ENCODE measurements around the gene MALRD1.
A peak's percentile ranks its signal among the peaks of the same experiment; 100 is the strongest.

Gene MALRD1

DNA sequence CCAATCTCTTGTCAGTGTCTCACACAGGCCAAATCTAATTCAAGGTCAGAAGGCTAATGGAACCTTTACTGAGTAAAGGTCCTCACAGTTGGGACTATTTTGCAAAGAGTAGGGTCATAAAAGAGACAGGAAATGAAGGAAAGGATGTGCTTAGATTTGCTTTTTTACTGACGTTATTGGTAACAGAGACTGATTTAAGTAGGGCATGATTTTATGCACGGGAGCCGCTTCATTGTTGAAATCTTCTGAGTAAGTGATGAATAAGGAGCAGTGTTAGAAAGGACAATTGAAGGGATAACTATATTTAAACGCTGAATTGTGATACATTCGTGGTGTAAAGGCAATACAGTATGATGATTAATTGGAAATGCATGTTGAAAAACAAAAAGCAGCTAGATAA lies 261.5 kb downstream of the MALRD1 start:
- no peaks in the 10 kb centered on the region for H3K27me3 Mint-ChIP-seq
- no peak overlapping the region for H3K4me3 Mint-ChIP-seq
- no peak for DNase-seq
- no peaks in the 10 kb centered on the region for H3K9me3 Mint-ChIP-seq
- no peaks in the 10 kb centered on the region for H3K4me1 Mint-ChIP-seq
- ATAC-seq (replicated peaks) = no peak
- no peaks in the 10 kb centered on the region for H3K36me3 Mint-ChIP-seq
- no peak overlapping the region for H3K27ac Mint-ChIP-seq

DNA sequence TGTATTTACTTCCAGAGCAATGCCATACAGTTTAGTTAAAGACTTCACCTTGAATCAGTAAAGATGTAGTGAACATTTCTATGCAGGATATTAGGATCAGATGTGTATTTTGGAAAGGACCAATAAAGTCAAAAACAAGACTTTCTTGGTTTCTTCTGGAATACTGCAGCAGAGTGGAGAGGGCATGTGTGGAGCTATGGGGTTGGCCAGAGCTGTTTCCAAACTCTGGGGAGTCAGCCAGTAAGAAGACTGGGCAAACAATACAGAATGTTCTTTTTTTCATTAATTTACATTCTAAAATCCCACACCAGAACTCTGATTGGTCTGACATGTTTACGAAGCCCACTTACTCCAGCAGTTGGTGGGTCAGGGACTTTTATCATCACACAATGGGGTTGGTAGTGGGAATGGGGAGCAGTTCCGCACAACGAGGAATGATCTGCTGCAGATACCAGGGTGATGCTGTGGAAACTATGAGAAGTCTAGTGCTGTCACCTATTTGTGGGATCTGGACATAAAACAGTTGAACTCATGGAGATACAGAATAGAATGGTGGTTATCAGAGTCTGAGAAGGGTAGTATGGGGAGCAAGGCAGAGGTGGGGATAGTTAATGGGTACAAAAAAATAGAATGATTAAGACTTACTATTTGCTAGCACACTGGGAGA lies 267.7 kb downstream of the MALRD1 start:
- Mint-ChIP-seq H3K4me3 (no peak overlapping the region), H3K27me3 (no peaks in the 10 kb centered on the region), H3K9me3 (no peaks in the 10 kb centered on the region), H3K36me3 (no peaks in the 10 kb centered on the region), H3K27ac (no peak overlapping the region), H3K4me1 (no peaks in the 10 kb centered on the region)
- ATAC-seq (replicated peaks) (no peak), DNase-seq (no peak)

DNA sequence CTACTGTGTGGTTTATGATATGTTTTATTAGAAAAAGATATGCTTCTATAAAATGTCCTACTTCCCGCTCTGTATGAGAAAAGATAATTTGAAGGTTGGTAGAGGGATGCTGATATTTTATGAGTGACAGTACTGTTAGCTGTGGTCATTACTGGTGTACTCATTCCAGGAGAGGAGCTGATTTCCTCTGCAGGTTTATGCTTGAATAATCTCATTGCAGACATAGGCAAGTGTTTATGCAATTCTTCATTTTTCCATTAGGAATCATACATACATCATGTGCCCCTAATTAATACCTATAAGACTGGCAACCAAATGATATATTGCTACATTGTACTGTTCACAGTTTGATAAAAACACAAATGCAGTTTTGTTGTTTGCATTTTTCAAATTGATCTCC lies 269.4 kb downstream of the MALRD1 start:
- ATAC-seq (replicated peaks) = no peak
- Mint-ChIP-seq H3K27ac (no peak overlapping the region), H3K9me3 (no peaks in the 10 kb centered on the region), H3K27me3 (no peaks in the 10 kb centered on the region), H3K4me1 (no peaks in the 10 kb centered on the region), H3K4me3 (no peak overlapping the region), H3K36me3 (no peaks in the 10 kb centered on the region)
- DNase-seq = no peak

DNA sequence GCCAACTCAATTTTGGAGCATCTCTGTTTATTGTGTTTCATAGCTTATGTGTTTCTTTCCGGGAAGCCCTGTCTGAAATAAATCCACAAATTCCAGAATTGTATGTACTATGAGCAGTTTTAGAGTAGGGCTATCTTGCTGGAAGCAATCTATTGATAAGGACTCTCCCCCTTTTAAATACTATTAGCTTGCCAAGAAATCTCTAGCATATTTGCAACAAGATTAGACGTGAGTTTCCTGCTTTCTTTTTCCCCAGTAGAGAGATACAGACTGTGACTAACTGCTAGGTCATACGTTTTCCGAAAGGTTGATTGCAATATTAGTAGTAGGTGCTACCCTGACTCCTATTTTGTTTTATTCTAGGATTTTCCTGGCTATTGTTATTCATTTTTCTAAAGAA lies 277.0 kb downstream of the MALRD1 start:
- Mint-ChIP-seq H3K27me3 (no peaks in the 10 kb centered on the region), H3K4me1 (no peaks in the 10 kb centered on the region), H3K36me3 (no peaks in the 10 kb centered on the region), H3K4me3 (no peak overlapping the region), H3K9me3 (no peaks in the 10 kb centered on the region), H3K27ac (no peak overlapping the region)
- no peak for DNase-seq
- no peak for ATAC-seq (replicated peaks)

DNA sequence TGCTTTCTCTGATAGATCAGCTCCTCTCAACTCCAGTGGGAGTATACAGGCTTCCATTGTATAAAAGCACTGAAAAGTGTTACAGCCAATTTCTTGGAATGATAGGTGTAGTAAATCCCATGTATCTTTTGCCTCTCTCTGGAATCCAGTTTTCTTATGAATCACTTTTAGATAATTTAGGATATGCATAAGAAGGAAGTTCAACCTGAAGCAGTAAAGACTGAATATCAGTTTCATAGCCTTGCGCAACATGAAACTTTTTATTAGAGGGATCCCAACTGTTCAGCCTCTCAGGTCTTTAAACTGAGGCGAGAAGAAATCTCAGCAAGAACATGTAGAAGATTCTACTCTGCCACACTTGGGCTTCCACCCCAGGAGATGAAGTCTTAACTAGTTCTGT lies 280.0 kb downstream of the MALRD1 start:
- H3K4me3 Mint-ChIP-seq = no peak overlapping the region
- no peaks in the 10 kb centered on the region for H3K4me1 Mint-ChIP-seq
- H3K9me3 Mint-ChIP-seq = no peaks in the 10 kb centered on the region
- H3K27ac Mint-ChIP-seq = no peak overlapping the region
- H3K36me3 Mint-ChIP-seq = no peaks in the 10 kb centered on the region
- no peak for ATAC-seq (replicated peaks)
- no peak for DNase-seq
- H3K27me3 Mint-ChIP-seq = no peaks in the 10 kb centered on the region

GRCh38 chr10:19329475-19329874 lies 280.9 kb downstream of the MALRD1 start:
- no peaks in the 10 kb centered on the region for H3K36me3 Mint-ChIP-seq
- no peak for DNase-seq
- no peak overlapping the region for H3K27ac Mint-ChIP-seq
- no peak for ATAC-seq (replicated peaks)
- no peaks in the 10 kb centered on the region for H3K4me1 Mint-ChIP-seq
- peaks cover 1 to 3% of the 10 kb centered on the region in 2 donors for H3K9me3 Mint-ChIP-seq
- H3K27me3 Mint-ChIP-seq = no peaks in the 10 kb centered on the region
- no peak overlapping the region for H3K4me3 Mint-ChIP-seq

DNA sequence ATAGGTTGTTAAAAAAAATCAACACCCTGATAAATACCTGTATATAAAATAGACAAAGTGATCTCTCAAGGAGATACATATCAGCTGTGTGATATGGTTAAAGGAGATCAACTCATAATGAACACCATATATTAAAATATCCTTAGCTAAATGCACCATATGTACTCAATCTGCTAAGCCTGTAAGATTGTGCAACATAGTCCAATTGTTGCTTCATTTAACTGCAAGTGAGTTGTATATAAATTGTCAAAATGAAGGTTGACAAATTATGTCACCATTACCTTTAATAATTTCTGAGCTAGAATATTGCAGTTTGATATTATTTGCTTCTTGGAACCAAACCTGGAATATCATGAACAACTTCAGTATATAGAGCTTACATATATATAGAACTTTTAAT lies 283.7 kb downstream of the MALRD1 start:
- H3K9me3 Mint-ChIP-seq = peaks cover 1 to 3% of the 10 kb centered on the region in 2 donors
- DNase-seq = no peak
- H3K36me3 Mint-ChIP-seq = no peaks in the 10 kb centered on the region
- no peak for ATAC-seq (replicated peaks)
- H3K4me1 Mint-ChIP-seq = no peaks in the 10 kb centered on the region
- H3K4me3 Mint-ChIP-seq = no peak overlapping the region
- no peaks in the 10 kb centered on the region for H3K27me3 Mint-ChIP-seq
- no peak overlapping the region for H3K27ac Mint-ChIP-seq

DNA sequence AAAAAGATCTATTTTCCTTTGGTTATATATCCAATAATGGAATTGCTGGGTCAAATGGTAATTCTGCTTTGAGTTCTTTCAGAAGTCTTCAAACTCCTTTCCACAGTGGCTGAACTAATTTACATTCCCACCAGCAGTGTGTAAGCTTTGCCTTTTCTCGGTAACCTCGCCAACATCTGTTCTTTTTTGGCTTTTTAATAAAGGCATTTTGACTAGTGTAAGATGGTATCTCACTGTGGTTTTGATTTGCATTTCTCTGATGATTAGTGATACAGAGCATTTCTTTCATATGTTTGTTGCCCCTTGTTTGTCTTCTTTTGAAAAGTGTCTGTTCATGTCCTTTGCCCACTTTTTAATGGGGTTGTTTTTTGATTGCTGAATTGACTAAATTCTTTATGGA lies 285.0 kb downstream of the MALRD1 start:
- peaks cover 1 to 3% of the 10 kb centered on the region in 2 donors for H3K9me3 Mint-ChIP-seq
- no peaks in the 10 kb centered on the region for H3K36me3 Mint-ChIP-seq
- H3K27ac Mint-ChIP-seq = no peak overlapping the region
- H3K4me1 Mint-ChIP-seq = no peaks in the 10 kb centered on the region
- ATAC-seq (replicated peaks) = no peak
- no peak overlapping the region for H3K4me3 Mint-ChIP-seq
- H3K27me3 Mint-ChIP-seq = no peaks in the 10 kb centered on the region
- no peak for DNase-seq

GRCh38 chr10:19347621-19348020 lies 299.0 kb downstream of the MALRD1 start:
- no peak for DNase-seq
- no peak for ATAC-seq (replicated peaks)
- H3K9me3 Mint-ChIP-seq = no peaks in the 10 kb centered on the region
- H3K36me3 Mint-ChIP-seq = no peaks in the 10 kb centered on the region
- no peaks in the 10 kb centered on the region for H3K27me3 Mint-ChIP-seq
- no peaks in the 10 kb centered on the region for H3K4me1 Mint-ChIP-seq
- H3K4me3 Mint-ChIP-seq = no peak overlapping the region
- H3K27ac Mint-ChIP-seq = no peak overlapping the region

GRCh38 chr10:19367176-19367575 lies 318.6 kb downstream of the MALRD1 start:
- Mint-ChIP-seq H3K9me3 (peaks cover 0 to 1% of the 10 kb centered on the region in 2 donors), H3K4me3 (no peak overlapping the region), H3K27ac (no peak overlapping the region), H3K27me3 (no peaks in the 10 kb centered on the region), H3K4me1 (no peaks in the 10 kb centered on the region), H3K36me3 (no peaks in the 10 kb centered on the region)
- DNase-seq = no peak
- ATAC-seq (replicated peaks) = no peak

- no peaks in the 10 kb centered on the region for H3K36me3 Mint-ChIP-seq
- H3K27ac Mint-ChIP-seq = no peak overlapping the region
These were observed 325.4 kb downstream of the MALRD1 start for GRCh38 chr10:19373988-19374387.

DNA sequence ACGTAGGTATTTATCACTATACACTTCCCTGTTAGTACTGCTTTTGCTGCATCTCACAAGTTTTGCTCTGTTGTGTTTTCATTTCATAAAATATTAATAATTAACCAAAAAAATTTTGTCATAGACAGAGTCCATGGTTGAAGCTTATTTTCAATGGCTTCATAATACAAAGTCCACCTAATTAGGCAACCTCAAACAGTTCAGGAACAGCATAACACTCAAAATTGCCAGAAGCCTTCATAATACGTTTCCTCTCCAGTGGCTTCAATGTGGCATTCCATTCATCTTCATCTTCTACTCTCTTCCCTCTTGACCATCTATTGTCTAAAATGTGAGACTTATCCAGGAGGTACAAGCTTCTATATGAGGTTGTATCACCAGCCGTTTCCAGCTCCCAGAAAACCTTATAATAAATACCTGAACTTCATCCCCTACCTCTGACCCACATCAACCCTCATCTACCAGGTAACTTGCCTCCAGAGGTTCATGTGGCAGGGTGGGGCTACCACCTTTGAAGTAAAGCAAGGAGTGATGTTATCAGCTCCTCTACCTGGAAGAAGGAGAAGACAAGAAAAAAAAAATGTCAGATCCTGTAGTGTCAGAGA lies 337.3 kb downstream of the MALRD1 start:
- Mint-ChIP-seq H3K27ac (no peak overlapping the region), H3K27me3 (no peaks in the 10 kb centered on the region), H3K9me3 (peaks cover 4 to 7% of the 10 kb centered on the region in 2 donors), H3K4me1 (no peaks in the 10 kb centered on the region), H3K4me3 (no peak overlapping the region), H3K36me3 (no peaks in the 10 kb centered on the region)
- DNase-seq (no peak), ATAC-seq (replicated peaks) (no peak)

More at GRCh38 chr10:19373988-19374387, 325.4 kb downstream of the MALRD1 start:
- no peak for ATAC-seq (replicated peaks)
- Mint-ChIP-seq H3K4me3 (no peak overlapping the region), H3K27me3 (no peaks in the 10 kb centered on the region), H3K4me1 (no peaks in the 10 kb centered on the region), H3K9me3 (peaks cover 0 to 2% of the 10 kb centered on the region in 2 donors)
- no peak for DNase-seq

DNA sequence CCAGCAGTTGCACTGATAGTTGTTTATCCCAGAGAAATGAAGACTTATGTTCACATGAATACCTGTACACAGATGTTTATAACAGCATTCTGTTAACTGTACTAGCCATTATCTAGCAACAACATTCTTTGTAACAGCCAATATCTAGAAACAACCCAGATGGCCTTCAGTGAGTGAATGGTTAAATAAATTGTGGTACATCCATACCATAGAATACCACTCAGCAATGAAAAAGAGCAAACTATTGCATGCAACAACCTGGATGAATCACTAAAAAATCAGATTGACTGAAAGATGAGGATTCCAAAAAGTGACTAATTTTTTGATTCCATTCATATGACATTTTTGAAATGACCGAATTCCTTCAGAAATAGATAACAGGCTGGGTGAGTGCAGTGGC lies 360.3 kb downstream of the MALRD1 start:
- no peak overlapping the region for H3K27ac Mint-ChIP-seq
- H3K9me3 Mint-ChIP-seq = no peaks in the 10 kb centered on the region
- no peak overlapping the region for H3K4me3 Mint-ChIP-seq
- no peaks in the 10 kb centered on the region for H3K27me3 Mint-ChIP-seq
- DNase-seq (no peak), ATAC-seq (replicated peaks) (no peak)
- H3K4me1 Mint-ChIP-seq = no peaks in the 10 kb centered on the region
- H3K36me3 Mint-ChIP-seq = no peaks in the 10 kb centered on the region

- no peaks in the 10 kb centered on the region for H3K4me1 Mint-ChIP-seq
- no peak overlapping the region for H3K4me3 Mint-ChIP-seq
These were observed 362.5 kb downstream of the MALRD1 start for GRCh38 chr10:19411119-19411518.

DNA sequence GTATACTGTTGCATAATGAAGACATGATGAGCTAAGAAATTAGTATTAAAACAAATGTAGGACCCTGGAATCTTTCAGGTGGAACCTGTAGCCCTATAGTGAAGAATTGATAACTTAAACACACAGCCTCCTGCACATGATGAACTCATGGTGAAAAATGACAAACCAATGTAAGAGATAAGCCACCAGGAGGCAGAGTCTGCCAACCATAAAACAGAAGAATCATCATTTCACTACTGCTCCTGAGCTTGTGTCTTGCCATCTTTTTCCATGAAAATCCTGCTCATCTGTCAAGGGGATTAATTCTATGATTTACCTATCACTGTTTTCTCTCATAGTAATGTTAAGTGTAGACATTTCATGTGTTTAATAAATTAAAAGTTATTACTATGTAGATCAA lies 363.9 kb downstream of the MALRD1 start:
- Mint-ChIP-seq H3K9me3 (no peaks in the 10 kb centered on the region), H3K27ac (no peak overlapping the region), H3K4me3 (no peak overlapping the region), H3K4me1 (no peaks in the 10 kb centered on the region), H3K36me3 (no peaks in the 10 kb centered on the region), H3K27me3 (no peaks in the 10 kb centered on the region)
- DNase-seq (no peak), ATAC-seq (replicated peaks) (peak in 1 of 2 donors; percentile 27)

More at GRCh38 chr10:19411119-19411518, 362.5 kb downstream of the MALRD1 start:
- no peak for ATAC-seq (replicated peaks)
- no peaks in the 10 kb centered on the region for H3K36me3 Mint-ChIP-seq
- no peak for DNase-seq
- no peaks in the 10 kb centered on the region for H3K27me3 Mint-ChIP-seq
- H3K27ac Mint-ChIP-seq = no peak overlapping the region
- no peaks in the 10 kb centered on the region for H3K9me3 Mint-ChIP-seq

Data from stimulated activated naive B cell treated with anti-CD40 and anti-IgM and Interleukin-4, amounts not matched to agents 10 μg/mL and 1 μg/mL and 100 μg/mL, for 72 hours (primary cell).